VCaP (cell line): Measurements from ENCODE around the gene TMEM151A.

Experiments
- H3K27ac ChIP-seq: fragments of 450-650 bp; 2 replicates; pipeline ENCODE4 v1.5.1; 2017
- CTCF ChIP-seq: fragments of 450-650 bp; conservative IDR thresholded peaks from 2 replicates; pipeline ENCODE4 v1.5.1; 2017; ENCODE audit warnings: mild to moderate bottlenecking, moderate library complexity

The TMEM151A gene

GRCh38 chr11:66336234-66337102, 44.8 kb downstream of the TMEM151A start, which contains the start of gene RIN1:
RIN1 (minus strand) TSS chr11:66336434; CDS start chr11:66336402, 32 bp downstream.
- no peak within 1 kb of the TSS for H3K27ac ChIP-seq
- peak; percentile 77 for TF ChIP-seq CTCF

GRCh38 chr11:66337103-66337899, 45.6 kb downstream of the TMEM151A start:
- H3K27ac ChIP-seq, result no peak overlapping the region

GRCh38 chr11:66338276-66339161, 46.8 kb downstream of the TMEM151A start:
- TF ChIP-seq CTCF, result no peak
- no peak overlapping the region for H3K27ac ChIP-seq

More at GRCh38 chr11:66337103-66337899, 45.6 kb downstream of the TMEM151A start:
- TF ChIP-seq CTCF, result no peak

GRCh38 chr11:66339162-66339675, 47.5 kb downstream of the TMEM151A start:
- no peak for TF ChIP-seq CTCF
- no peak overlapping the region for H3K27ac ChIP-seq

GRCh38 chr11:66339686-66340483, 48.2 kb downstream of the TMEM151A start:
- H3K27ac ChIP-seq, result no peak overlapping the region

More at GRCh38 chr11:66339686-66340483, 48.2 kb downstream of the TMEM151A start:
- no peak for TF ChIP-seq CTCF
